ENCODE measurements around the gene PSPN.
"Not testable (repeated sequence)": the region's sequence is repeated elsewhere in the genome, so short reads cannot be mapped to it uniquely, and the experiment has no call there.

PSPN gene

DNA sequence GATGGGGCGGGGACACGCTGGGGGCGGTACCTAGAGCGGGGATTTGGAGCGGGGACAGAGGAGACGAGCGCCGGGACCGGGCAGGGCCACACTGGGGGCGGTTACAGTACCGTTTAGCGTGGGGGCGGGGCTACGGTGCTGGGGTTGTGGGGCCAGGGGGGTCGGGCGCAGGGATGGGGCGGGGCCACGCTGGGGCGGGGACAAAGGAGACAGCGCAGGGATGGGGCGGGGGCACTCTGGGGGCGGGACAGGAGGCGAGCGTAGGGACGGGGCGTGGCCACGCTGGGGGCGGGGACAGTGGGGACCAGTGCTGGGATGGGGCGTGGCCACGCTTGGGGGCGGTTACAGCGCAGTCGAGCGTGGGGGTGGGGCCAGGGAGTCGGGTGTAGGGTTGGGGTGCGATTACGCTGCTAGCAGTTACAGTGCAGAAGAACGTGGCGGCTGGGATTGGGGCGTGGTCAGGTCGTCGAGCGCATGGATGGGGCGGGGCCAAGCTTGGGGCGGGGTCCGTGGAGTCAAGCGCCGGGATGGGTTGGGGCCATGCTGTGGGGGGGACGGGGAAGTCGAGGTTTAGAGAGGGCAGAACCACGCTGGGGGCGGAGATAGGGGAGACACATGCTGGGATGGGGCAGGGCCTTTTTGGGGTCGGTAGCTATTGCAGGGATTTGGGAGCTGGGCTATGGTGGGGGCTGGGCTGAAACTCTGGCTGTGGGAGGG lies 2.5 kb downstream of the PSPN start:
- peak; percentile 100 for DNase-seq

DNA sequence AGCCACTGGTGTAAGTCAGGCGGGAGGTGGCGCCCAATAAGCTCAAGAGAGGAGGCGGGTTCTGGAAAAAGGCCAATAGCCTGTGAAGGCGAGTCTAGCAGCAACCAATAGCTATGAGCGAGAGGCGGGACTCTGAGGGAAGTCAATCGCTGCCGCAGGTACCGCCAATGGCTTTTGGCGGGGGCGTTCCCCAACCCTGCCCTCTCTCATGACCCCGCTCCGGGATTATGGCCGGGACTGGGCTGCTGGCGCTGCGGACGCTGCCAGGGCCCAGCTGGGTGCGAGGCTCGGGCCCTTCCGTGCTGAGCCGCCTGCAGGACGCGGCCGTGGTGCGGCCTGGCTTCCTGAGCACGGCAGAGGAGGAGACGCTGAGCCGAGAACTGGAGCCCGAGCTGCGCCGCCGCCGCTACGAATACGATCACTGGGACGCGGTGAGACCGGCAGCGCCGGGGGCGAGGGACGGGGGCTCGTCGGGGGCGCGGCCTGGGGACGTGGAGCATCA lies 3.1 kb downstream of the PSPN start, which contains the start of gene ALKBH7:
Gene ALKBH7 (plus strand): TSS at position 201 of the 502 bp plus-strand sequence. CDS start 27 bp downstream, at position 228.
- DNase-seq = peak; percentile 98

DNA sequence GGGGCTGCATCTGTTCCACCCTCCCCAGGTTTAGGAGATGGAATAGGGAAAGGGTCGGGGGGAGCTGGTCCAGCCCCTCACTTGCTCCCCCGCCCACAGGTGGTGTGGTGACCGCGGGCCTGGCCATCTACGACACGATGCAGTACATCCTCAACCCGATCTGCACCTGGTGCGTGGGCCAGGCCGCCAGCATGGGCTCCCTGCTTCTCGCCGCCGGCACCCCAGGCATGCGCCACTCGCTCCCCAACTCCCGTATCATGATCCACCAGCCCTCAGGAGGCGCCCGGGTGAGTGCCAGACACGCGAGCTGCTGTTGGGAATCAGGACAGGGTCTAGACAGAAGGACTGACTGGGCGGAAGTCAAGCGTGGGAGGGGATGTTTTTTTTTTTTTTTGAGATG lies 11.4 kb downstream of the PSPN start:
- DNase-seq = no peak

DNA sequence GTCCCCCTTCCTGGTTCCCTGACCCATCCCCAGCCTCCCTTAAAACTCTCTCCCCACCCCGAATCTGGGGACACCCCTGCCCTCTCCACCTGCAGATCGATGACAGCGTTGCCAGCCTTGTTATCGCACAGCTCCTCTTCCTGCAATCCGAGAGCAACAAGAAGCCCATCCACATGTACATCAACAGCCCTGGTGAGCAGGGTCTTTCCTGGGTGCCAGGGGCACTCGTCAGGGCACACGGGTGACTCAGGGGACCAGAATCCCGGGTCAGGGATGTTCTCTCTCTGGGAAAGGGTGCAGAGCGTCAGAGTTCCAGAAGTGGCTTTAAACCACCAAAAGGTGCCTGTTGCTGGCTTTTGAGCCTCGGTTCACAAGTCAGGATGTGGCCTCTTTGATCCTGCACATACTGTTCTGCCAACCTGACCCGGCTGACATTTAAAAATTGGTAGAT lies 13.4 kb downstream of the PSPN start:
- peak; percentile 47 for DNase-seq

DNA sequence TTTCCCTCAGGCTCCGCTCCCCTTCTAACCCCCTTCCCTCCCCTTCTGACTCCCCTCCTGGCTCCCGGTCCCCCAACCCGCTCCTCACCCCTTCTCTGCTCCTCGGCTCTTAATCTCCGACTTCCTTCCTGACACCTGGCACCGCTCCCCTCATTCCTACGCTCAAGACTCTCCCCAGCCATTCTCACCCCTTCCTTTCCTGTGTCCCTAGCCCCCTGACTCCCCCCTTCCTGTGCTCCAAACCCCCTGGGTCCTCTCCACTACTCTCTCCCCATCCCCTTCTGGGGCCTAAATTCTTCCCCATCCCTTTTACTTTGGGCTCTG lies 13.7 kb downstream of the PSPN start:
- no peak for DNase-seq

DNA sequence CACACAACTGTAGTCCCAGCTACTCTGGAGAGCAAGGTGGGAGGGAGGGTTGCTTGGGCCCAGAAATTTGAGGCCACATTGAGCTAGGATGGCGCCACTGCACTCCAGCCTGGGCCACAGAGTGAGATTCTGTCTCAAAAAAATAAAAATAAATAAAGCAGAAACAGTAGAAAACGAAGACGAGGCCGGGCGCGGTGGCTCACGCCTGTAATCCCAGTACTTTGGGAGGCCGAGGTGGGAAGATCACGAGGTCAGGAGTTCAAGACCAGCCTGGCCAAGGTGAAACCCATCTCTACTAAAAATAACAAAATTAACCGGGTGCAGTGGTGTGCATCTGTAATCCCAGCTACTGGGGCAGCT lies 14.9 kb downstream of the PSPN start:
- DNase-seq = not testable (repeated sequence)

DNA sequence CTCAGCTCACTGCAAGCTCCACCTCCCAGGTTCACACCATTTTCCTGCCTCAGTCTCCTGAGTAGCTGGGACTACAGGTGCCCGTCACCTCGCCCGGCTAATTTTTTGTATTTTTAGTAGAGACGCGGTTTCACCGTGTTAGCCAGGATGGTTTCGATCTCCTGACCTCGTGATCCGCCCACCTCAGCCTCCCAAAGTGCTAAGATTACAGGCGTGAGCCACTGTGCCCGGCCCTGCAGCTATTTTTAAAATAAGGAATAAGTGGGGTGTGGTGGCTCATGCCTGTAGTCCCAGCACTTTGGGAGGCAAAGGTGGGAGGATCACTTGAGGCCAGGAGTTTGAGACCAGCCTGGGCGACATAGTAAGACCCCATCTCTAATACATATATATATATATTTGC lies 15.3 kb downstream of the PSPN start:
- DNase-seq = not testable (repeated sequence)

DNA sequence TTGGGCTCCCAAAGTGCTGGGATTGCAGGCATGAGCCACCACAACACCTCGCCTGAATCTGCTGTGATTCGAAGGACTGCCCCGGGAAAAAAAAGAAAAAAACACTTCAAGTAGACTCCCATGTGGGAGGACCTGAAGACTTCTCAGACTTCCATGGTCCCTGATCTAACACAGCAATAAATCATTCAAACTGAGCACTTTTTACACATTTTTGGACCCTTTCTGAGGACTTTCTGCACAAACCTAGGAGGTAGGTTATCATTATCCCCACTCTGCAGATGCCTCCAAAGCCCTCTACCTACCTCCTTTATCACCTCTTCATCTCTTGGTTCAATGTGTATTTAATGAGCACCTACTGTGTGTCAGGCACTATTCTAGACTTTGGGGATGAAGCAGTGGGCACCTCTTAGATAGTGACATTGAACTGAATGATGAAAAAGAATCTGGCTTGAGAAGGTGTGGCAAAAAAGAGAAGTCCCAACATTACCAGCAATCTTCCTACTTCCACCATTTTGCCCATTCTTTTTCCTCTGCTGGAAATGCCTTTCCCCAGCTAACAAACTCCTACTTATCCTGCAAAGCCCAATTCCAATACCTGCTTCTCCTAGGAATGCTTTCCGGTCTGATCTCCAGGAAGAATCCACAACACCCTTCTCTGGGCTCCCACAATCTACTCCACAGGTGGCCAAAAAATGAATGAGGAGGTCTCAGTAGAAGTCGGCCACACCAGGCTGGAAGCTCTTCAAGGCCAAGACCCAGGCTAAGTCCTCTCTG lies 16.0 kb downstream of the PSPN start:
- no peak for DNase-seq

DNA sequence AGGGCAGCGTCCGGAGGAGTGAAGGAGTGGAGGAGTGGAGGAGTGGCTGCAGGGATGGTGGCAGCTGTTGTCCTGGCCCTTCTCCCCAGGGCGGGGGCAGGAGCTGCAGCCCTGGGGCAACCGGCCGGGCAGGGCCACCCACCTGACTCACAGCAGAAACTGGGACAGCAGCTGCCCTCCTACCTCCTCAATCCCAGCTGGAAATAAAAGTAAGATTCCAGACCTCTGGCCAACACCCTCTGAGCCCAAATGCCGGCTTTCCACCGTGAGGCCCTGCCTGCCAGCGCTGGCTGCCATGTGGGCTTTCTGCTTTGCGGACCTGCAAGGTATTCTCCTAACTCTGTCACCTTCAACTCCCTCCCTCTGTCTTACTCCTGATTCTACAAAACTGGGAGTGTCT lies 17.7 kb downstream of the PSPN start:
- DNase-seq = no peak

DNA sequence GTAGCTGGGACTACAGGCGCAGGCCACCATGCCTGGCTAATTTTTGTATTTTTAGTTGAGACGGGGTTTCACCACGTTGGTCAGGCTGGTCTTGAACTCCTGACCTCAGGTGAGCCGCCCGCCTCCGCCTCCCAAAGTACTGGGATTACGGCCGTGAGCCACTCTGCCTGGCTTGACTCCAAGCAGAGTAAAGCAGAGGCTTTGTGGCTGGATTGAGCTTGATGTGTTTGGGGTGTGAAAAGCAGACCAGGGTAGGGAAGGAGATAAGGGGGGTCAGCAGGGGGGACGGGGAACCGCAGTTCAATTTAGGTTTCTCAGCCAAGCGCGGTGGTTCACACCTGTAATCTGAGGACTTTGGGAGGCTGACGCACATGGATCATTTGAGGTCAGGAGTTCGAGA lies 18.6 kb downstream of the PSPN start:
- DNase-seq = no peak

DNA sequence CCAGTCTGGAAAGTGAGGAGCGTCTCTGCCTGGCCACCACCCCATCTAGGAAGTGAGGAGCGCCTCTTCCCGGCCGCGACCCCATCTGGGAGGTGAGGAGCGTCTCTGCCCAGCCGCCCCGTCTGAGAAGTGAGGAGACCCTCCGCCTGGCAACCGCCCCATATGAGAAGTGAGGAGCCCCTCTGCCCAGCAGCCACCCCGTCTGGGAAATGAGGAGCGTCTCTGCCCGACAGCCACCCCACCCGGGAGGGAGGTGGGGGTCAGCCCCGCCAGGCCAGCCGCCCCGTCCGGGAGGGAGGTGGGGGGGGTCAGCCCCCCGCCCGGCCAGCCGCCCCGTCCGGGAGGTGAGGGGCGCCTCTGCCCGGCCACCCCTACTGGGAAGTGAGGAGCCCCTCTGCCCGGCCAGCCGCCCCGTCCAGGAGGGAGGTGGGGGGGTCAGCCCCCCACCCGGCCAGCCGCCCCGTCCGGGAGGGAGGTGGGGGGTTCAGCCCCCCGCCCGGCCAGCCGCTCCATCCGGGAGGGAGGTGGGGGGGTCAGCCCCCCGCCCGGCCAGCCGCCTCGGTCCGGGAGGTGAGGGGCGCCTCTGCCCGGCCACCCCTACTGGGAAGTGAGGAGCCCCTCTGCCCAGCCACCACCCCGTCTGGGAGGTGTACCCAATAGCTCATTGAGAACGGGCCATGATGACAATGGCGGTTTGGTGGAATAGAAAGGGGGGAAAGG lies 20.3 kb downstream of the PSPN start:
- DNase-seq = not testable (repeated sequence)

DNA sequence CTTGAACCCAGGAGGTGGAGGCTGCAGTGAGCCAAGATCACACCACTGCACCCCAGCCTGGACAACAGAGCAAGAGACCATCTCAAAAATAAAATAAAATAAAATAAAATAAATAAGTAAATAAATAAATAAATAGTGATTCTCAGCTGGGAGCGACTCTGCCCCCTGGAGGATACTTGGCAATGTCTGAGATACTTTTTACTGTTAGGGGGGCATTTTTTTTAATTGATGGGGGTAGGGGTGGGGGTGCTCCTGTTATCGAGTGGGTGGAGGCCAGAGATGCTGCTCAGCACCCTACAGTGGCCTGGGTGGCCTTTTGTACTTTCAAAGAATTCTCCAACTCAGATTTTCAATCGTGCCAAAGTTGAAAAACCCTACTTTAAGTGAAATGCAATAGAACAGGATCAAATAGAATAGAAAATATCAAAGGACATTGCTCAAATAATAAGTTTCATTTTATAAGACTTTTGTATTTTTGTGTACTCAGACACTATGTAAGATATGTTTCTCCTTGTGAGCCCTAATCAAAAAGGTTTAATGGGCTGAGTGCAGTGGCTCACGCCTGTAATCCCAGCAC lies 21.5 kb downstream of the PSPN start:
- DNase-seq = no peak

DNA sequence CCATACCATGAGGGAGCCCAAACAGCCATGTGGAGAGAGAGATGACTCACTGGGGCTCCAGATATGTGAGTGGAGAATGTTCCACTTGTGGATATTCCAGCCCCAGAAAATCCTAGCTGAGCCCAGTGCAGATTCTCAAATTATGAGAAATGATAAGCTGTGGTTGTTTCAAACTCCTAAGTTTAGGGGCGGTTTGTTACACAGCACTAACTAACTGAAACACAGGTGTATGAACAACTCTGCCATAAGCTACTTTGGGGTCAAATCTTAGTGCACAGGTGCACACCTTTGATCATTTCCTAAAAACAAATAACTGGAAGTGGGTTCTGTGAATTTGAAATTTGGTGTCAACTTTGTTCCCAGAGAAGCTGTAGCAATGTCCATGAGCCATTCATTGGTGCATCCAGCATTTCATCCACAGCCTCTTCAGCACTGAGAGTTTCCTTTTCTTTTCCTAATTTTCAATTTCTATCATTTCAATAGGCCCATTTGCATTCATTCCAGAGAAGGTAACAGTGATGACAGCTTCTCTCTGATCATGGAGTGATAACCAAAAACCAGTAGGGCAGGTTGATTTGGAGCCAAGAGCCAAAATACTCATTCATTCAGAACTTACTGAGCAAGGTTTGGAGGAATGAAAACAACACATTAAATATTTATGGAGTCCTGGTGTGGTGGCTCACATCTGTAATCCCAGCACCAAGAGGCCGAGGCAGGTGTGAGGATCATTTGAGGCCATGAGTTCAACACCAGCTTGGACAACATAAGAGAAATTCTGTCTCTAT lies 23.2 kb downstream of the PSPN start:
- DNase-seq = no peak

DNA sequence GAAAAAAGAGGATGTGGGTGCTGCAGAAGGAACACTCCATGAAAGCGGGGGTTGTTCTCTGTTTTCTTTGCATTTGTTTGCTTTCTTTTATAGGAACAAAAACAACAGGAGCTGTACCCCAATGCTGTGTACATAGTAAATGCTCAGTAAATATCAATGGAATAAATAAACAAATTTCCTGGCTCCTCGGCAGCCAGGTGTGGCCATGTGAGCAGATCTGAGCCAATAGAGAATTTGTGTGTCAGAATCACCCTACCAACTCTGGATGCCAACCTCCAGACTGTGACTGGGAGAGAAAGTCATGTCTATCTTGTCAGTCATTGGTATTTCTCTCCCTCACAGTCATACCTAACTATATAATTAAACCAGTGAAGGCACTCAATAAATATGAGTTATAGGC lies 25.0 kb downstream of the PSPN start:
- no peak for DNase-seq

DNA sequence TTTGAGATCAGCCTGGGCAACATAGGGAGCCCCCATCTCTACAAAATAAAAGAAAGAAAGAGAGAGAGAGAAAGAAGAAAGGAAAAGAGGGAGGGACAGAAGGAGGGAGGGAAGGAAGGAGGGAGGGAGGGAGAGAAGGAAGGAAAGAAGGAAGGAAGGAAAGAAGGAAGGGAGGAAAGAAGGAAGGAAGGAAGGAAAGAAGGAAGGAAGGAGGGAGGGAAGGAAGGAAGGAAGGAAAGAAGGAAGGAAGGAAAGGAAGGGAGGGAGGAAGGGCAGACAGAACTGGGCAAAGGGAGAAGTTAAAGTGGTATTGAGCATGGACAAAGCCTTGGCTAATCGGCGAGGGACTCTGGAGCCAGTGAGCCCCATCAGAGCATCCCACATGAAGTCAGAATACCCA lies 26.5 kb downstream of the PSPN start:
- not testable (repeated sequence) for DNase-seq

DNA sequence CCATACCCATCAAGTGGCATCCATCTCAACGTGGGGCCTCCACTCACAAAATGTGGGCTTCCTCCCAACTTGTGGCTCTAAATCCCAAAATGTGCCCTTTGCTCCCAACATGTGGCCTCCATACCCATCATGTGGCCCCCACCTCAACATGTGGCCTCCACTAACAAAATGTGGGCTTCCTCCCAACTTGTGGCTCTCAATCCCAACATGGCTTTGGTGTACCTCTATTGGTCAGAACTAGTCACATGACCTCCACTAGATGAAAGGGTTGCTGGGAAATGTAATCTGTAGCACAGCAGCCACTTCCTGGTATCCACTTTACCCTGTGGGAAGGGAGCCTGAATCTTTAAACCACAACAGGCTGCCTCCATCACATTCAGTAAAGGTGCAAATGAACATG lies 32.3 kb downstream of the PSPN start:
- no peak for DNase-seq

DNA sequence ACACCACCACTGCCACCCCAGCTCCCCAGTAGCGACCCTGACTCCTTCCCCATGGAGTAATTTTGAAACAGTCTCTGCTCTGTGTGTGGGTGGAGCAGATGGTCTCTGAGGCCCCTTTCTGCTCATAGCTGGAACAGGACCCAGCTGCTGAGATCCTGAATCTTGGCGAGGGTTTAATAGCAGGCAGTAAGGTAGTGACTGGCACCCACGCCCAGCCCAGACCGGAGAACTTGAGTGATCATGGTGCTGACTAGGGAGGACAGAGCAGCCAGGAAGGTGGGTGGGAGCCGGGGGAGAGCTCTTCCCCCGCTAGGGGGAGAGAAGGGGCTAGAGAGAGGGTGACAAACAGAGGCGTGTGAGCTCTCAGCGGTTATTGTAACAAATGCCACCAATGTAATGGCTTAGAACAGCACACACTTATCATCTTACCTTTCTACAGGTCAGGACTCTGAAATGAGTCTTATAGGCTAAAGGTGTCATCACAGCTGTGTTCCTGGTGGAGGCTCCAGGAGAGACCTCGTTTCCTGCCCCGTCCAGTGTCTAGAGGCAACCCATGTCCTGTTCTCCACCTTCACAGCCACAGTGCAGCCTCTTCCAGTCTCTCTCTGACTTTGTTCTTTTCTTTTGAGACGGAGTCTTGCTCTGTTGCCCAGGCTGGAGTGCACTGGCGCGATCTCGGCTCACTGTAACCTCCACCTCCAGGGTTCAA lies 35.1 kb downstream of the PSPN start:
- peak; percentile 15 for DNase-seq

DNA sequence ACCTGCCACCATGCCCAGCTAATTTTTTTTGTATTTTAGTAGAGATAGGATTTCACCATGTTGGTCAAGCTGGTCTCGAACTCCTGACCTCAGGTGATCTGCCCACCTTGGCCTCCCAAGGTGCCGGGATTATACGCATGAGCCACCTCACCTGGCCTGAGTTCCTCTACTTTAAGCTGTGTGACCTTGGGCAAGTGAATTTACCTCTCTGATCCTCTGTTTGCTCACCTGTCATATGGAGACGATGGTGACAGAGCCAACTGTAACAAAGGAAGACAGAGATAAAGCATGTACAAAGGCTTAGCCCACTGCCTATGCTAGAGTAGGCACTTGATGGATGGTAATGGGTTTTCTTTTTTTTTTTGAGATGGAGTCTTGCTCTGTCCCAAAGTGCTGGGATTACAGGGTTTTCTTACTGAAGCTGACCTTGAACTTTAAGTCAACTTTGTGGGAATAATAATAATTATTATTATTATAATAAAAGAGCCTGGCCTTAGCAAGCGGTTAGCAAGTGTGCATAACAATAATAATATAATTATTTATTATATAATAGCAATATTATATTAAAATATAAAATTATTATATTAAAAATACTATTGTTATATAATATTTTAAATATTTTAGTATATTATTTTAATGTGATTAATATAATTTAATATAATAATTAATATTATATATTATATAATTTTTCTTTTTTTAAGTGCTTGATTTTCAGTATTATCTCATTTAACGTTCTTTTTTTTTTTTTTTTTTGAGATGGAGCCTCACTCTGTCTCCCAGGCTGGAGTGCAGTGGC lies 41.0 kb downstream of the PSPN start:
- DNase-seq = no peak

DNA sequence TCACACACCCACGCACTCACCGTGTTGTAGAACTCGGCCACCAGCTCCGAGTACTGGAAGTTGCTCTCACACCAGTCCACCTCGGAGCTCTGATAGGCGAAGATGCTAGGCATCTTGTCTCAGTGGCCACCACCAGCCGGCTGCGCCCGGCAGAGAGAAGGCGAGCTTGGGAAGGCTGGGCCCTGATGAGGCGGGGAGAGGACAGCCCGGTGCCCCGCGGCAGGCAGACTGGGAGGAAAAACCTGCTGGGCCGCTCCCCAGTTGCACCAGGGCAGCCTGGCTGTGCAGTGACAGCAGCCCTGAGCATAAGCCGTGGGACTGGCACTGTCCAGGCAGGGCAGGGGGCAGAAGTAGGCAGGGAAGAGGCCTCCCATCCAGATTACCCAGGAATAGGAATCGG lies 42.3 kb downstream of the PSPN start, which contains the start of gene ACER1:
Gene ACER1 (minus strand): TSS at position 174 of the 400 bp plus-strand sequence. CDS start 61 bp downstream, at position 113.
- DNase-seq = no peak

DNA sequence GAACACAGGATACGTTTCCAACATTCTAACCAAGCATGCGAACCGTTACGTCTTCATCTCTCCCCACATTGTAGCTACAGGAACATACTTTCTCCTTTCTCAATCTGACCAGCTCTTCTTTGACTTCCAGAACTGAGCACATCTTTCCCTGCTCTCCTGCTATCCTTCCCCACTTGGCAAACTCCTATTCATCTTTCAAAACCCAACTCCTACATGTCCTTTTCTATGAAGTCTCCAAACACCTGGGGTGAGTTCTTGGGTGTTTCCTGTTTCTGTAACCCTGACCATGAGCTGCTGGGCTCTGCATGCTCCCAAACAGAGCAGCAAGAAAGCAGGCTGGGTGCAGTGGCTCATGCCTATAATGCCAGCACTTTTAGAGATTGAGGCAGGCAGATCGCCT lies 48.9 kb downstream of the PSPN start:
- no peak for DNase-seq

DNA sequence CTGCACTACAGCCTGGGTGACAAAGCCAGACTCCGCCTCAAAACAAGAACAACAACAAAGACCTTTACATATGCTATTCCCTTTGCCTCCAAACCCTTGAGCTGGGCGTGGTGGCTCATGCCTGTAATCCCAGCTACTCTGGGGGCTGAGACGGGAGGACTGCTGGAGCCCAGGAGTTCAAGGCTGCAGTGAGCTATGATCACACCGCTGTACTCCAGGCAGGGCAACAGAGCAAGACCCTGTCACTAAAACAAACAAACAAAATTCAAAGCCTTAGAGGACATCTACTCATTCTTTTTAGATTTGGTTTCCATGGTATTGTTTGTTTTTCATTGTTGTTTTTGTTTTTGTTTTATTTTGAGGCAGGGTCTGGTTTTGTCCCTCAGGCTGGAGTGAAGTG lies 50.1 kb downstream of the PSPN start:
- no peak for DNase-seq

Data from activated CD4-positive, alpha-beta T cell treated with anti-CD3 and anti-CD28 coated beads for 48 hours (primary cell).